GM23338 (cell line): Measurements from ENCODE around the gene NKD1.

Source experiments
- CTCF ChIP-seq, 2 experiments: fragments of 200-600 bp in 1 of 2; sonication (generic) in 1 of 2; conservative IDR thresholded peaks; 2 replicates each; pipeline versions ENCODE4 v1.5.1 to v1.6.1; 2016 to 2017; ENCODE audit warnings: antibody characterized with exemption in 2 of 2, low read depth in 2 of 2, mild to moderate bottlenecking in 2 of 2, moderate library complexity in 1 of 2
- EZH2 ChIP-seq: fragments of 200-600 bp; sonication (generic); IDR thresholded peaks from one replicate; pipeline ENCODE4 v1.8.0; 2017; ENCODE audit warnings: antibody characterized with exemption, mild to moderate bottlenecking, low read depth; ENCODE audit not compliant: unreplicated experiment
- EZH2phosphoT487 ChIP-seq: fragments of 200-600 bp; sonication (generic); IDR thresholded peaks from one replicate; pipeline ENCODE4 v1.8.1; 2018; ENCODE audit warnings: antibody characterized with exemption; ENCODE audit not compliant: unreplicated experiment
- JUNB ChIP-seq: IDR thresholded peaks from one replicate; pipeline ENCODE4 v1.6.1; 2016; ENCODE audit warnings: antibody characterized with exemption; ENCODE audit not compliant: unreplicated experiment
- POLR2AphosphoS5 ChIP-seq: IDR thresholded peaks from 2 replicates; pipeline ENCODE4 v1.6.1; 2016; ENCODE audit warnings: antibody characterized with exemption, low read depth
- TF ChIP-seq, protein P1 (sequence below): IDR thresholded peaks from one replicate; pipeline ENCODE4 v1.6.1; 2018; ENCODE audit warnings: antibody characterized with exemption; ENCODE audit not compliant: unreplicated experiment

GRCh38 chr16:50516401-50516800, 31.8 kb upstream of the NKD1 start:
- TF ChIP-seq POLR2AphosphoS5 (no peak), CTCF (conservative IDR thresholded peaks at IDR 0.05; ENCODE audit: low read depth in 2 of 2) (no peak), EZH2 (no peak), JUNB (no peak), EZH2phosphoT487 (no peak)
- TF ChIP-seq, protein P1, sequence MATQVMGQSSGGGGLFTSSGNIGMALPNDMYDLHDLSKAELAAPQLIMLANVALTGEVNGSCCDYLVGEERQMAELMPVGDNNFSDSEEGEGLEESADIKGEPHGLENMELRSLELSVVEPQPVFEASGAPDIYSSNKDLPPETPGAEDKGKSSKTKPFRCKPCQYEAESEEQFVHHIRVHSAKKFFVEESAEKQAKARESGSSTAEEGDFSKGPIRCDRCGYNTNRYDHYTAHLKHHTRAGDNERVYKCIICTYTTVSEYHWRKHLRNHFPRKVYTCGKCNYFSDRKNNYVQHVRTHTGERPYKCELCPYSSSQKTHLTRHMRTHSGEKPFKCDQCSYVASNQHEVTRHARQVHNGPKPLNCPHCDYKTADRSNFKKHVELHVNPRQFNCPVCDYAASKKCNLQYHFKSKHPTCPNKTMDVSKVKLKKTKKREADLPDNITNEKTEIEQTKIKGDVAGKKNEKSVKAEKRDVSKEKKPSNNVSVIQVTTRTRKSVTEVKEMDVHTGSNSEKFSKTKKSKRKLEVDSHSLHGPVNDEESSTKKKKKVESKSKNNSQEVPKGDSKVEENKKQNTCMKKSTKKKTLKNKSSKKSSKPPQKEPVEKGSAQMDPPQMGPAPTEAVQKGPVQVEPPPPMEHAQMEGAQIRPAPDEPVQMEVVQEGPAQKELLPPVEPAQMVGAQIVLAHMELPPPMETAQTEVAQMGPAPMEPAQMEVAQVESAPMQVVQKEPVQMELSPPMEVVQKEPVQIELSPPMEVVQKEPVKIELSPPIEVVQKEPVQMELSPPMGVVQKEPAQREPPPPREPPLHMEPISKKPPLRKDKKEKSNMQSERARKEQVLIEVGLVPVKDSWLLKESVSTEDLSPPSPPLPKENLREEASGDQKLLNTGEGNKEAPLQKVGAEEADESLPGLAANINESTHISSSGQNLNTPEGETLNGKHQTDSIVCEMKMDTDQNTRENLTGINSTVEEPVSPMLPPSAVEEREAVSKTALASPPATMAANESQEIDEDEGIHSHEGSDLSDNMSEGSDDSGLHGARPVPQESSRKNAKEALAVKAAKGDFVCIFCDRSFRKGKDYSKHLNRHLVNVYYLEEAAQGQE: no peak
